Astrocyte (in vitro differentiated cells and primary cell): Measurements from ENCODE around the gene RAPGEF6.

Source experiments
- EZH2 ChIP-seq: IDR thresholded peaks from 2 replicates; pipeline ENCODE4 v1.6.1; 2012; ENCODE audit warnings: mild to moderate bottlenecking, low read length, inconsistent platforms; ENCODE audit not compliant: insufficient read depth
- TF ChIP-seq, protein P1 (sequence below): IDR thresholded peaks from 2 replicates; pipeline ENCODE4 v1.5.1; 2011; ENCODE audit warnings: low read depth, mild to moderate bottlenecking, inconsistent platforms, low read length, moderate library complexity; ENCODE audit not compliant: insufficient read depth

DNA sequence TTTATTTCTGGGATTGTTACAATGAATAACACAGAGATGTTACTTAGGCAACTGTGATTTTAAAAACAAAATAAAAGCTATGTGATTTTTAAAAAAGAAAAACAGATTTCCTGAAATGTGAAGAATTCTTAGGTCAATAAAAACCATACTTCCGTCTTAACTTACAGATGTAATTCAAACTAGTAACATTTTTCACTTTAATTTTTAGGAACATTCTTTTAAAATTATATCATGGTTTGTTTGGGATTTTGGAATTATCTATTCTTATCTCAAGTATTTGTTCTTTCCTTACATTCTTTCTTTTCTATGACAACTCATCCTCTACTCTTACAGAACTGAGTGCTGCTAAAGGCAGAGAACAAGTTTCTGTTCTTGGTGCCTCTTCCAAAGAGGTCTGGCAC is 159.5 kb downstream of the RAPGEF6 start:
- TF ChIP-seq, protein P1, sequence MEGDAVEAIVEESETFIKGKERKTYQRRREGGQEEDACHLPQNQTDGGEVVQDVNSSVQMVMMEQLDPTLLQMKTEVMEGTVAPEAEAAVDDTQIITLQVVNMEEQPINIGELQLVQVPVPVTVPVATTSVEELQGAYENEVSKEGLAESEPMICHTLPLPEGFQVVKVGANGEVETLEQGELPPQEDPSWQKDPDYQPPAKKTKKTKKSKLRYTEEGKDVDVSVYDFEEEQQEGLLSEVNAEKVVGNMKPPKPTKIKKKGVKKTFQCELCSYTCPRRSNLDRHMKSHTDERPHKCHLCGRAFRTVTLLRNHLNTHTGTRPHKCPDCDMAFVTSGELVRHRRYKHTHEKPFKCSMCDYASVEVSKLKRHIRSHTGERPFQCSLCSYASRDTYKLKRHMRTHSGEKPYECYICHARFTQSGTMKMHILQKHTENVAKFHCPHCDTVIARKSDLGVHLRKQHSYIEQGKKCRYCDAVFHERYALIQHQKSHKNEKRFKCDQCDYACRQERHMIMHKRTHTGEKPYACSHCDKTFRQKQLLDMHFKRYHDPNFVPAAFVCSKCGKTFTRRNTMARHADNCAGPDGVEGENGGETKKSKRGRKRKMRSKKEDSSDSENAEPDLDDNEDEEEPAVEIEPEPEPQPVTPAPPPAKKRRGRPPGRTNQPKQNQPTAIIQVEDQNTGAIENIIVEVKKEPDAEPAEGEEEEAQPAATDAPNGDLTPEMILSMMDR = no peak
- no peak for TF ChIP-seq EZH2
